HepG2 (cell line): ENCODE measurements around the gene PPME1. TPM values are rescaled to one million over a fixed set of nuclear protein-coding genes. Genes with fewer than 3 reads are reported as not detected.
"Not testable (repeated sequence)": the region's sequence is repeated elsewhere in the genome, so short reads cannot be mapped to it uniquely, and the experiment has no call there.

ENCODE experiments used
- ATAC-seq: fragments of 200-7000 bp; cut with Tn5 transposase; 3 replicates; pipeline ENCODE4 v1.9.1; 2020; ENCODE audit warnings: mild to moderate bottlenecking, moderate library complexity
- BruUV-seq: library from RNA; stranded (reverse); fragments of 400-500 nt; replicated peaks from 2 replicates; lab custom pipeline; 2021; lab: Mats Ljungman, UMichigan
- CTCF ChIA-PET: fragments of 300-600 bp; formaldehyde crosslinking; extraction: SDS; loops from one replicate; lab custom pipeline; 2021; ENCODE audit warnings: low total read pairs, inconsistent platforms, low intra/inter-chr PET ratio; lab: Yijun Ruan, JAX
- POLR2A ChIA-PET: fragments of 350-600 bp; sonication (Branson Sonifier 250); formaldehyde crosslinking; loops from one replicate; lab custom pipeline; 2020; ENCODE audit warnings: antibody characterized with exemption, inconsistent platforms; lab: Yijun Ruan, JAX
- DNase-seq: peaks from one replicate; pipeline ENCODE4 v3.0.0-alpha.2; 2015; ENCODE audit warnings: low spot score
- FAIRE-seq: peaks from 3 replicates; lab custom pipeline; 2011; peaks lifted over from hg19 to GRCh38; lab: Jason Lieb, UNC
- H2AFZ ChIP-seq: one replicate; pipeline ENCODE4 v1.6.1; 2011; ENCODE audit warnings: low read length, inconsistent platforms
- H3K27ac ChIP-seq: fragments of 300-600 bp; 3 replicates; pipeline ENCODE4 v1.8.0; 2011; ENCODE audit warnings: mixed run types, mild to moderate bottlenecking, mixed read lengths, low read length, inconsistent platforms; ENCODE audit not compliant: insufficient read depth; ENCODE audit errors: extremely low read length
- H3K27me3 ChIP-seq, 2 experiments: fragments of 200-600 bp in 1 of 2; 2 replicates in 1 of 2; 3 replicates in 1 of 2; pipeline versions ENCODE4 v1.6.0 to v1.8.0; 2011; ENCODE audit warnings: low read length in 2 of 2, mild to moderate bottlenecking in 2 of 2, moderate library complexity in 2 of 2, inconsistent platforms in 1 of 2; ENCODE audit not compliant: insufficient read depth in 2 of 2, control insufficient read depth in 1 of 2
- H3K36me3 ChIP-seq, 2 experiments: fragments of 200-600 bp in 1 of 2; replicated peaks in 1 of 2; 2 replicates in 1 of 2; 3 replicates in 1 of 2; pipeline versions ENCODE4 v1.5.1 to v1.8.0; 2011; ENCODE audit warnings: low read length in 2 of 2, inconsistent platforms in 1 of 2; ENCODE audit not compliant: insufficient read depth in 2 of 2, control insufficient read depth in 1 of 2
- H3K4me1 ChIP-seq: 2 replicates; pipeline ENCODE4 v1.5.1; 2012; ENCODE audit warnings: low read length, inconsistent platforms; ENCODE audit not compliant: insufficient read depth
- H3K4me2 ChIP-seq: 2 replicates; pipeline ENCODE4 v1.6.0; 2011; ENCODE audit warnings: low read depth, low read length, inconsistent platforms
- H3K4me3 ChIP-seq, 3 experiments: fragments of 200-600 bp in 1 of 3; sonication (generic), shearing (Covaris generic) in 1 of 3; replicated peaks in 1 of 3; 2 replicates each; pipeline ENCODE4 v1.5.1; 2011 to 2016; ENCODE audit warnings: low read length in 3 of 3, inconsistent platforms in 2 of 3, low read depth in 2 of 3, mild to moderate bottlenecking in 2 of 3, control low read depth in 1 of 3, mixed read lengths in 1 of 3; ENCODE audit not compliant: insufficient read depth in 1 of 3
- H3K79me2 ChIP-seq: one replicate; pipeline ENCODE4 v1.6.1; 2011; ENCODE audit warnings: low read length, inconsistent platforms; ENCODE audit not compliant: insufficient read depth
- H3K9ac ChIP-seq: 2 replicates; pipeline ENCODE4 v1.6.0; 2011; ENCODE audit warnings: mild to moderate bottlenecking, low read depth, low read length, inconsistent platforms; ENCODE audit not compliant: insufficient read depth
- H3K9me3 ChIP-seq: 2 replicates; pipeline ENCODE4 v1.5.1; 2012; ENCODE audit warnings: mild to moderate bottlenecking, low read length
- H4K20me1 ChIP-seq: 2 replicates; pipeline ENCODE4 v1.6.0; 2011; ENCODE audit warnings: inconsistent platforms, mild to moderate bottlenecking, low read length, moderate library complexity; ENCODE audit not compliant: insufficient read depth
- BCLAF1 ChIP-seq: fragments of 450-650 bp; IDR thresholded peaks from 2 replicates; pipeline ENCODE4 v1.6.1; 2017; ENCODE audit warnings: mild to moderate bottlenecking
- RBAK ChIP-seq: sonication (generic); formaldehyde crosslinking; IDR thresholded peaks from 2 replicates; pipeline ENCODE4 v1.5.1; 2020; ENCODE audit warnings: mild to moderate bottlenecking, missing genetic modification reagents
- ZNF329 ChIP-seq: sonication (generic); formaldehyde crosslinking; IDR thresholded peaks from 2 replicates; pipeline ENCODE4 v1.9.0; 2021; ENCODE audit warnings: low read depth, mild to moderate bottlenecking, missing genetic modification reagents
- ZNF629 ChIP-seq: sonication (generic); formaldehyde crosslinking; conservative IDR thresholded peaks from 2 replicates; pipeline ENCODE4 v1.5.0; 2020; ENCODE audit warnings: missing genetic modification reagents
- ZNF639 ChIP-seq: conservative IDR thresholded peaks from 2 replicates; pipeline ENCODE4 v1.6.1; 2018; ENCODE audit warnings: missing genetic modification reagents
- WGBS: methylation state at CpG from one replicate; pipeline ENCODE4 v1.1.6; 2017; ENCODE audit warnings: low lambda C conversion rate; 5-methylcytosine and 5-hydroxymethylcytosine counted together
- in situ Hi-C: cut with HindIII; loops from 2 replicates; pipeline ENCODE4 v1.10.0; 2017; ENCODE audit warnings: low pct_unique_long_range_greater_than_20kb; ENCODE audit not compliant: extremely low pct_ligation_motif_present
- intact Hi-C: fragments of 100-400 bp; cut with micrococcal nuclease; formaldehyde crosslinking; loops from one replicate; pipeline ENCODE4 v1.10.0; 2022; ENCODE audit not compliant: unreplicated experiment
- polyA plus RNA-seq, 8 experiments: library from polyadenylated mRNA; depleted of rRNA in 3 of 8; stranded (reverse) in 7 of 8; unstranded in 1 of 8; fragments of >200 nt; fragmentation: Illumina TruSeq in 4 of 8; extraction: Trizol in 4 of 8; gene quantifications; 2 replicates each; pipeline versions ENCODE4 v1.2.1 to v1.2.3, GENCODE V29; 2011 to 2016; ENCODE audit warnings: low read depth in 4 of 8, missing spikeins in 1 of 8, mixed read lengths in 1 of 8; ENCODE audit not compliant: insufficient read depth in 1 of 8
- total RNA-seq, 5 experiments: library from RNA; depleted of rRNA; stranded (reverse); fragments of >200 nt; fragmentation: Illumina TruSeq; extraction: Trizol; gene quantifications; 2 replicates each; pipeline ENCODE4 v1.2.3, GENCODE V29; 2016; ENCODE audit warnings: low read depth in 1 of 5

Gene PPME1
- total and polyA plus RNA-seq, 2 of the 13 experiments (the other 11 are each of a cell fraction or from before 2014, with no cell fraction given), result 31.3 to 56.0 TPM

- no peaks in the 10 kb centered on the region for H4K20me1 ChIP-seq
- no peaks in the 10 kb centered on the region for H3K9me3 ChIP-seq
- no peak for TF ChIP-seq BCLAF1
- no peak for TF ChIP-seq RBAK (CRISPR knock-in tag)
- TF ChIP-seq ZNF639, result no peak
- no peak for TF ChIP-seq ZNF329 (CRISPR knock-in tag)
- no peak for TF ChIP-seq ZNF629
- no peak overlapping the region for H3K9ac ChIP-seq
- H3K36me3 ChIP-seq, result no peaks in the 10 kb centered on the region
- CTCF ChIA-PET, result no interaction called here
- DNase-seq (no peak), ATAC-seq (no peak), FAIRE-seq (no peak)
- H3K79me2 ChIP-seq, result no peaks in the 10 kb centered on the region
- intact Hi-C loops, result no loop called here
- no peak overlapping the region for H3K27ac ChIP-seq
- no peaks in the 10 kb centered on the region for H3K4me1 ChIP-seq
- in situ Hi-C loops, result no loop called here
- H3K4me3 ChIP-seq, result no peak overlapping the region
- no peaks in the 10 kb centered on the region for H3K27me3 ChIP-seq
- BruUV-seq, result no TSS peak
- POLR2A ChIA-PET, result interaction anchor here (1.3 kb wide), 1 partner anchor 48 kb away, joined by 3 read pairs; the partner anchor contains the start of genes C2CD3 and PPME1
- H2AFZ ChIP-seq, result no peak overlapping the region
- no peak overlapping the region for H3K4me2 ChIP-seq
Measured at GRCh38 chr11:74123008-74123448, 48.1 kb upstream of the PPME1 start.

GRCh38 chr11:74129121-74129520 lies 42.0 kb upstream of the PPME1 start:
- 96% methylated on average over 5 of the region's 33 CpGs for WGBS
- BruUV-seq, H2AFZ ChIP-seq, POLR2A ChIA-PET, H3K4me3 ChIP-seq, DNase-seq, H3K36me3 ChIP-seq, H4K20me1 ChIP-seq, FAIRE-seq, H3K79me2 ChIP-seq, H3K4me2 ChIP-seq, H3K9me3 ChIP-seq, CTCF ChIA-PET, in situ Hi-C loops, H3K4me1 ChIP-seq, H3K27me3 ChIP-seq, H3K27ac ChIP-seq, H3K9ac ChIP-seq, intact Hi-C loops, ATAC-seq: not testable (repeated sequence)
